ENCODE results near the gene NTSR1.

NTSR1 gene

DNA sequence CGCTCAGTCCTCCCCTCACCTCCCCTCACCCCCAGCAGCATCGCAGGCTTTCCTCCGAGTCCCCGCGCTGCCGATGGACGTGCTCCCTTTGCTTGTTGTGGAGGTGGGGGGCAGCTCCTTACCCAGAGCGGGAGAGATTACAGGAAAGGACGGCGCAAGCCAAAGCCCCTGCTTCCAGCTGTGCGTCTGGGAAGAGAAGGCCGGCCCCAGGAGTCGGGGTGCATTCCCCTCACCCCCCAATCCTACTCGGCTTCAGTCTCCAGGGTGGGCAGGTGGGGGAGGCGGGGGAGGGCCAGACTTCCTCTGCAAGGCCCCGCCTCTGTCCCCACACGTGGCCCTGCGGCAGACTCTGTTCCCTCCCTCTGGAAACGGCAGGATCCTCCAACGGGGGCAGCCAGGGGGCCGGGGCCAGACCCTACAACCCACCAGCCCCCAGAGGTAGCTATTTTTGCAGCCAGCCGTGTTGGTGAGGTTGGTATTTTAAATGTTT lies 43.6 kb downstream of the NTSR1 start:
- H3K27ac ChIP-seq: no peak overlapping the region
- no peak for DNase-seq (ENCODE audit: low read depth, low spot score)

DNA sequence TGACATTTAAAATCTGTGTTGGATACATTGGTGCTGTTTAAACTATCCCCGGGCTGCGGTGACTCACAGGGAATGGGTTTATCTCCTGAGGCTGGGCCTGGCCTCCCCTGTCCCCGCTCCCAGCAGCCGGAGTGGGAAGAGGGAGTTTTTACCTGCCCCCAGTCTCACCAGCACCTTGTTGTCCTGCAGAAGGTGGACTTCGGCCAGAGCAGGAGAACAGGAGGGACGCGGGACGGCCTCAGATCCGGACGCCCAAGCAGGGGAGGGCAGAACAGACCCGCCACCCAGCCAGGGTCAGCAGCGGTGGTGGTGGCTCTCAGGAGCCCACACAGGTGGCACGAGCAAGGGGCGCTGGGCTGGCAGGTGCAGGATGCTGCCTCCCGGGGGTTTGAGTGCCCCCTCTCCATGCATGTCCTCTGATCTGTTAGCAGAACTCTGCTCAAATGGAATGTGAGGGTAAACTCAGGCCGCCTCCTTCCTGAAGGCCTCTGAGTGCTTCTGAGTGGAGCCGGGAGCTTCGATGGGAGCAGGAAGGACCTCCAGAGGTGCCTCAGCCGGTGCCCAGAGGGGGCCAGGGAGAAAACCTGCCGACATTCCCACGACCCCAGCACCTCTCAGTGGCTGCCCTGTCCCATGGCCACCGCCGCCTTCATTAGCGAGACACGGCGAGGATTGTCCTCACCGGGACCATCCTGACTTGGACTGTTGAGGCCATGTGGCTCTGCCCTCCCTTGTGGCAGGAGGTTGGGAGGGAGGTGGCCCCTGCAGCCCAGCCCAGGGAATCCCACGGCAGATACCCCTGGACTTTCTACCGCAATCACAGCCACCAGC lies 44.2 kb downstream of the NTSR1 start:
- no peak for DNase-seq (ENCODE audit: low read depth, low spot score)
- no peak overlapping the region for H3K27ac ChIP-seq

DNA sequence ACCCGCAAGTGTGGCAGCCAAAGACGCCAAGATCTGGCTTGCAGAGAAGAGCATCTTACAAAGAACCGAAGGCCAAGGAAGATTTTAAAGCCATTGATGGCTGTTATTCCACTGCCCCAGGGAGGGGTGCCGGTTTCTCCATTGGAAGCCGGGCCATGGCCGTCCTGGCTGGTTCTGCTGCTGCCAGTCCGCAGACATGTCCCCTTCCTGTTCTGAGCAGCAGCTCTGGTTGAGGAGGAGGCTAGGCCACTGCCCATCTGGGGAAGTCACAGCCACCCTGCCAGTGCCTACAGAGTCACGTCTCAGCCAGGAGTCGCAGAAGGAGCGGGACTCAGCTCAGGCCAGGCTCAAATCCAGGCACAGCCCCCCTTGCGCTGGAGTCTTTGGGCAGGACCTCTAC lies 45.0 kb downstream of the NTSR1 start:
- no peak for DNase-seq (ENCODE audit: low read depth, low spot score)
- H3K27ac ChIP-seq: no peak overlapping the region

DNA sequence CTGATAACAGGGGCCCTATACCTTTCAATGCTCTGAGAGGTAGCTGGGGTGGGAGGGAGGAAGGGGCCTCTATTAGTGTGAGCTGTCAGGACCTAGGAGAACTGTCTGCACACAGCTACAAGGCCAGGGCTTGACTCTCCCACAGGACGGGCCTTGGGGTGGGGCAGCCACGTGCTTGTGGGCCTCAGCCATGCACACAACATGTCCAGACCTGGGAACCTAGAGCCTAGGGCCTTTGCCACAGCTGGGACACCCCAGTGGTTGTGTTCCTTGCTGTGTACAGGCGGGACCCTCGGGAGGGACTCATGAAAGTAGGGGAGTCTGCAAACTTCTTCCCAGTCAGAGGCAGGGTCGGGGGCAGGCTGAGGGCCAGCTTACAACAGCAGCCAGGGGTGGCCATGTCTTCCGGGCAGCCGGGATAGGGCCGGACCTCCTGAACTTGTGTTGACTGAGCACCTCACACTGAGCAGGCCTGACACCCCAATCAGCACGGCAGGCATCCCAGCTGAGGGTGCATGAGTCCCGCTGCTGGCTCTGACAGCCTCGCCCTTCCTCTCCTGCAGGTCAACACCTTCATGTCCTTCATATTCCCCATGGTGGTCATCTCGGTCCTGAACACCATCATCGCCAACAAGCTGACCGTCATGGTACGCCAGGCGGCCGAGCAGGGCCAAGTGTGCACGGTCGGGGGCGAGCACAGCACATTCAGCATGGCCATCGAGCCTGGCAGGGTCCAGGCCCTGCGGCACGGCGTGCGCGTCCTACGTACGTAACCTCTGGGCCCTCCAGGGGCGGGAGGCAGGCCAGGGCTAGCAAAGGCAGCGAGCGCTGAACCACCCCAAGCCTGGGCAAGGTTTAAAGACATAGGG lies 45.7 kb downstream of the NTSR1 start:
- no peak overlapping the region for H3K27ac ChIP-seq

DNA sequence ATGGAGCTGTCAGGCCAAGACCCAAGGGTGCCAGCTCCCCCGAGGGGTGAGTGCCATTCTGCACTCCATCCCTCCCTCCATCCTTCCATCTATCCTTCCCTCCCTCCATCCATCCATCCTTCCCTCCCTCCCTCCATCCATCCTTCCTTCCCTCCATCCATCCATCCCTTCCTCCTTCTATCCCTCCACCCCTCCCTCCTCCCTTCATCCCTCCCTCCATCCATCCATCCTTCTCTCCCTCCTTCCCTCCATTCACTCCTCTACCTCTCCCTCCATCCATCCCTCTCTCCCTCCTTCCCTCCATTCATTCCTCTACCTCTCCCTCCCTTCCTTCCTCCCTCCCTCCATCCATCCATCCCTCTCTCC lies 46.3 kb downstream of the NTSR1 start:
- DNase-seq (ENCODE audit: low read depth, low spot score): no peak
- H3K27ac ChIP-seq: no peak overlapping the region

More for the DNA sequence above, 45.7 kb downstream of the NTSR1 start:
- no peak for DNase-seq (ENCODE audit: low read depth, low spot score)

DNA sequence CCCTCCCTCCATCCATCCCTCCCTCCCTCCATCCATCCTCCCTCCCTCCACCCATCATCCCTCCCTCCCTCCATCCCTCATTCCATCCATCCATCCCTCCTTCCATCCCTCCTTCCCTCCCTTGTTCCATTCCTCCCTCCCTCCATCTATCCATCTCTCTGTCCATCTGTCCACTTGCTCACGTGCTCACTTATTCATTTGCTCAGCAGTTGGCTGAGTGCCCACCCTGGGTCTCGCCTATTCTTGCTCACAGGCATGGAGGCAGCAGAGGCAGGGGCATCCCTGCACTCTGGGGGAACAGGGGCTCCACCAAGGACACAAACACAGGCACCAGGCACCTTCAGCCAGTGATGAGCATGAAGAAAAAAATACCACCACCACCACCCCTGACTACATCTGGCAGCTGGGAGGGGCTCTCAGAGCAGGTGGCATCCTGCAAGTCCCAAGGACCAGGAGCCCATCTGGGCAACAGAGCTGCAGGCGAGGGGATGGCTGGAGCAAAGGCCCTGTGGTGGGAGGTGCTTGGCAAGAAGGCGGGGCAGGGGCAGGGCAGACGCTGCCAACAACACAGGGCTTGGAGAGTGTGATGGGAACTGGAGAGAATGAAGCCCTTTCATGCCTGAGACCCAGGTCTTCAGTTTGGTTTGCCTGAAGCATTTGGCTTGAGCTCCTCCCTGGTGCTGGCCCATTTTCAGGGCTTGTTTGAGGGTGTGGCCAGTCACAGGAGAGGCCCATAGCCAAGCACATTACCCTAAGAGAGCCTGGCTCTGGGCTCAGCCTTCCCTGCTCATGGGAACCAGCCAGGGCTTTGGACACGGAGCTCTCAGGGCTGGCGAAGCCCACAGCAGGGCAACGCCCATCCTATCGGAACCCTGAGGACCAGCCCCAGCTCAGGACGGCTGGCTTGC lies 47.4 kb downstream of the NTSR1 start:
- H3K27ac ChIP-seq: no peak overlapping the region
- no peak for DNase-seq (ENCODE audit: low read depth, low spot score)

DNA sequence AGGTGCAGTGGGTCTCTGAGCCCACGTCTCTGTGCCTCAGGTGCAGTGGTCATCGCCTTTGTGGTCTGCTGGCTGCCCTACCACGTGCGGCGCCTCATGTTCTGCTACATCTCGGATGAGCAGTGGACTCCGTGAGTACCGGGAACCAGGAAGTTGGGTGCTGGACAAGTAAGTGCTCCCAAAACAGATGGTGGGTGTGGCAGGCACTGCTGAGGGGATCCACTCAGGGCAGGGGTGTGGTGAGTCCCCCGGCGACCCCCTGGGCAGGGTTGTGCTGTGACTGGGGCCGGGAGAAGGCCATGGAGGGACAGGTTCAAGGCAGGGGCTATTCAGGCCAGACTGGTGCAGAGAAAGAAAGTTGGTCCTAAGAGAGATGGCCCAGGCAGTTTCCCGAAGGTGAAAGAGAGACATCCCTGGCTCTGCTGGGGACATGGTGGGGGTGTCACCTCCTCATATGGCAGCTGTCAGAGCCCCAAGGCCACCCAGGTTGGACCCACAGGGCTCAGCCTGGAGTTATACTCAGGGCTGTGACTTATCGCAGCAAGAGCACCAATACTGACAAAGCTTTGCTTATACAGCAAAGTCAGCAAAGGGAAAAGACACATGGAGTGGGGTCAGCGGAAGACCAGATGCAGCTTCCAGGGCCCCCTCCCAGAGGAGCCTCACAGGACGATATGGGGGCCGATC lies 49.7 kb downstream of the NTSR1 start:
- no peak for DNase-seq (ENCODE audit: low read depth, low spot score)
- no peak overlapping the region for H3K27ac ChIP-seq

DNA sequence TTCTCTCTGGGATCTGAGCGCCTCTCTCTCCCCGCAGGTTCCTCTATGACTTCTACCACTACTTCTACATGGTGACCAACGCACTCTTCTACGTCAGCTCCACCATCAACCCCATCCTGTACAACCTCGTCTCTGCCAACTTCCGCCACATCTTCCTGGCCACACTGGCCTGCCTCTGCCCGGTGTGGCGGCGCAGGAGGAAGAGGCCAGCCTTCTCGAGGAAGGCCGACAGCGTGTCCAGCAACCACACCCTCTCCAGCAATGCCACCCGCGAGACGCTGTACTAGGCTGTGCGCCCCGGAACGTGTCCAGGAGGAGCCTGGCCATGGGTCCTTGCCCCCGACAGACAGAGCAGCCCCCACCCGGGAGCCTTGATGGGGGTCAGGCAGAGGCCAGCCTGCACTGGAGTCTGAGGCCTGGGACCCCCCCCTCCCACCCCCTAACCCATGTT lies 51.4 kb downstream of the NTSR1 start:
- H3K27ac ChIP-seq: no peak overlapping the region
- DNase-seq (ENCODE audit: low read depth, low spot score): no peak

DNA sequence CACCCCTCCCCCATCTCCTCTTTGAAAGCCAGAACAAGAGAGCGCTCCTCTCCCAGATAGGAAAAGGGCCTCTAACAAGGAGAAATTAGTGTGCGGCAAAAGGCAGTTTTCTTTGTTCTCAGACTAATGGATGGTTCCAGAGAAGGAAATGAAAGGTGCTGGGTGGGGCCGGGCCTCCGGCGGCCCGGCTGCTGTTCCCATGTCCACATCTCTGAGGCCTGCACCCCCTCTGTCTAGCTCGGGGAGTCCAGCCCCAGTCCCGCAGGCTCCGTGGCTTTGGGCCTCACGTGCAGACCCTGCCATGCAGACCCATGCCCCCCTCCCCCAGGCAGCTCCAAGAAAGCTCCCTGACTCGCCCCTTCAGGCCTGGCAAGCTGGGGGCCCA lies 51.8 kb downstream of the NTSR1 start:
- no peak overlapping the region for H3K27ac ChIP-seq
- DNase-seq (ENCODE audit: low read depth, low spot score): no peak

DNA sequence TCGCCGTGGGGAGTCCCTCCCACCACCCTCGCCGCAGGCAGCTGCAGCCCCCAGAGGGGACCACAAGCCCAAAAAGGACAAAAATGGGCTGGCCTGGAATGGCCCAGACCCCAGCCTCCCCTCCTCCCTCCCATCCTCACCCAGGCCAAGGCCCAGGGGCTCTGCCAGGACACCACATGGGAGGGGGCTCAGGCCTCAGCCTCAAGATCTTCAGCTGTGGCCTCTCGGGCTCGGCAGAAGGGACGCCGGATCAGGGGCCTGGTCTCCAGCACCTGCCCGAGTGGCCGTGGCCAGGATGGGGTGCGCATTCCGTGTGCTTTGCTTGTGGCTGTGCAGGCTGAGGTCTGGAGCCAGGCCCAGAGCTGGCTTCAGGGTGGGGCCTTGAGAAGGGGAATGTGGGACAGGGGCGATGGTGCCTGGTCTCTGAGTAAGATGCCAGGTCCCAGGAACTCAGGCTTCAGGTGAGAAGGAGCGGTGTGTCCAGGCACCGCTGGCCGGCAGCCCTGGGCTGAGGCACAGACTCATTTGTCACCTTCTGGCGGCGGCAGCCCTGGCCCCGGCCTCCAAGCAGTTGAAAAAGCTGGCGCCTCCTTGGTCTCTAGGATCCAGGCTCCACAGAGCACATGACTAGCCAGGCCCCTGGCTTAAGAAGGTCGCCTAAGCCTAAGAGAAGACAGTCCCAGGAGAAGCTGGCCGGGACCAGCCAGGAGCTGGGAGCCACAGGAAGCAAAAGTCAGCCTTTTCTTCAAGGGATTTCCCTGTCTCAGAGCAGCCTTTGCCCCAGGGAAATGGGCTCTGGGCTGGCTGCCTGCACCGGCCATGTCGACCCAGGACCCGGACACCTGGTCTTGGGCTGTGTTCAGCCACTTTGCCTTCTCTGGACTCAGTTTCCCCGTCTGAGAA lies 52.5 kb downstream of the NTSR1 start:
- H3K27ac ChIP-seq: no peak overlapping the region
- DNase-seq (ENCODE audit: low read depth, low spot score): no peak

DNA sequence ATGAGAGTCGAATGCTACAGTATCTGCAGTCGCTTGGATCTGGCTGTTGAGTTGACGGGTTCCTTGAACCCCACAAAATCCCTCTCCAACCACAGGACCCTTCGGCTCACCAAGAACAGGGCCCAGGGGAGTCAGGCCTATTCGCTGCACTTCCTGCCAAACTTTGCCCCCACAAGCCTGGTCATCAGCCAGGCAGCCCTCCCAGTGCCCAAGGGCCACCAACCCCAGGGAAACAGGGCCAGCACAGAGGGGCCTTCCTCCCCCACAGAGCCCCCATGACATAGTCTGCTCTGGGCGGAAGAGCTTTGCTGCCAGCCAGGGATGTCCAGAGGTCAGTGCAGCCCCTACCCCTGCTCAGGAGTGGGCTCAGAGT lies 53.1 kb downstream of the NTSR1 start:
- no peak for DNase-seq (ENCODE audit: low read depth, low spot score)
- H3K27ac ChIP-seq: no peak overlapping the region

DNA sequence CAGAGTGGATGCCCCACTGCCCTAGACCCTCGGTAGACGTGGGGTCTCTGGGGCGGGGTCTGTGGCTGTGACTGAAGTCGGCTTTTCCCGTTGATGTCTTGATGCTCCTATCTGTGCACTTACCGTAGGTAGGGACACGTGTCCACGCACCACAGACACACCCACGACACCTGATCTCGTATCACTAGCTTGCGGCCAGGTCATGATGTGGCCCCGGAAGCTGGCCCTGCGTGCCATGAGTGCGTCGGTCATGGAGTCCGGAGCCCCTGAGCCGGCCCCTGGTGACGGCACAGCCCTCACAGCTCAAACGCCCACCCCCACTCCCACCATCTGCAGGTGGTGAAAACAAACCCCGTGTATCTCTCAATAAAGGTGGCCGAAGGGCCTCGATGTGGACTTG lies 53.7 kb downstream of the NTSR1 start:
- DNase-seq (ENCODE audit: low read depth, low spot score): no peak
- no peak overlapping the region for H3K27ac ChIP-seq

DNA sequence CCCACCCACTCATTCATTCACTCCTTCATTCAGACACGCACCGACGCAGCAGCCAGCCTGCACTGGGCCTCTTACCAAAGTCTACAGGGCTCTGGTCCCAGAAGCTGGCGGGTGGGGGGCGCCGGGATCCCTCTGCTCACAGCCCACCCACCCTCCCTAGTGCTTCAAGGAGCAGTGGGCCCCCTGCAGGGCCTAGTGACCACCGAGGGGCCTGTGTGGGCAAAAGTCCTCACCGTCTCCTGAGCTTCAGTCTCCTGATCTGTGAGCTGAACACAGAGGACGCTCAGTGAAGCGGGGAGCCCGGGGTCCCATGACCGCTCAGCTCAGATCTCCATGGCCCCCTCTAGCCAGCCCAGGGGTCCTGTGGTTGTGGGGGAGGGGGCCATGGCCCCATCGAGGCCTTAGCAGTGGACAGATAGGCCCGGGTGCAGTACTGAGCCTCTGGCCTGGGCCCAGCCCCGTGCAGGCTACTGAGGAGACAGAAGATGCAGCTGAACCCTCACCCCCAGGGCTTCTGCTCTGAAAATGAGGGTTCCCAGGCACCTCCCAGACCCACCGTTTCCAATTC lies 54.2 kb downstream of the NTSR1 start:
- DNase-seq (ENCODE audit: low read depth, low spot score): no peak
- no peak overlapping the region for H3K27ac ChIP-seq

DNA sequence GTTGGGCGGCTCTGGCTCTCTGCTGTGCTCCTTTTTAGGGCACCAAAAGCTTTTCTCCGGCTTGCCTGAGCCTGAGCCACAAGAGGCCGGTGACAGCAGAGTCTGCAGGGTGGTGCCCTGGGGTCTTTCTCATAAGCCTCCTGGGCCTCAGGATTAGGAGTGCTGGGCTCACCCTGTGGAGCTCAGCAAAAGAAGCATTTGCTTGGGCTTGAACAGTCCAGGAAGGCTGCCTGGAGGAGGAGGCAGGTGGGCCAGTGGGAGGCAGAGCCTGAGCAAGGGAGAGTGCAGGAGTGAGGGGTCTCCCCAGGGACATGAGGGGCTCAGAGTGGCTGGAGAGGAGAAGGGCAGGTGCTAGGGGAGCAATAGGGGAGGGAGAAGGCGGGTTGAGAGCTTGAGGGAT lies 54.8 kb downstream of the NTSR1 start:
- no peak for DNase-seq (ENCODE audit: low read depth, low spot score)
- H3K27ac ChIP-seq: no peak overlapping the region

DNA sequence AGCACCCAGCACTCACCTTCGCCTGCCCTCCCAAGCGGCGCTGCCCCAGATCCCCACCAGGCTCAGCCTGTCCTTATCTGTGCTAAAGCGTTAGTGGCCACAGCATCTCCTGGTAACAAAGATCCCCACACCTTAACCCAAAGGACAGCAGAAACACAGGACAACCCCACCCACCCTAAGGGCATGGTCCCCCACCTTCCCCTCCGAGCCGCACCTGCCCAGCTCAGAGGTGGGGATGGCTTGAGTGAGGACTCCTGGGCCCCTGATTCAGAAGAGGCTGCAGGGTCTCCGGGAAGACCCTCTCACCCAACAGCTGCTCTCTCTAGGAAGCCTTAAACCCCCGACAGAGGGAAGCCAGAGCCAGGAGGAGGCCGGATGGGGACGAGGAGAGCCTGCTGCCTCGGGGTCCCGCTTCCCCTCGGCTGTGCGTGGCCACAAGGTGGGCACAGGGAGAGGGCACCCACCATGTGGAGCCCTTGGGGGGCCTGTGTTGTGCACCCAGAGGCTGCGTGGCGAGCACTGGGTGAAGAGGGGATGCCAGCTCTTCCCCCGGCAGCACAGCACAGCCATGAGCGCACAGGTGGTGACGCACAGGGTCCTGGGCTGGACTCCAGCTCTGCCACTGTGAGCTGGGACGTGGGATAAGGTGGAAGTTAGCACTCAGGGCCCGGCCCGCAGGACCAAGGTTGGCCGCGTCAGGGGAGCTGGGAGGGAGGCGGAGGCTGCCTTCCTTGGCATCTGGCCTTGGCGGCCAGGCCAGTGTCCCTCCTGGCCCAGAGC lies 55.7 kb downstream of the NTSR1 start:
- no peak for DNase-seq (ENCODE audit: low read depth, low spot score)
- H3K27ac ChIP-seq: no peak overlapping the region

DNA sequence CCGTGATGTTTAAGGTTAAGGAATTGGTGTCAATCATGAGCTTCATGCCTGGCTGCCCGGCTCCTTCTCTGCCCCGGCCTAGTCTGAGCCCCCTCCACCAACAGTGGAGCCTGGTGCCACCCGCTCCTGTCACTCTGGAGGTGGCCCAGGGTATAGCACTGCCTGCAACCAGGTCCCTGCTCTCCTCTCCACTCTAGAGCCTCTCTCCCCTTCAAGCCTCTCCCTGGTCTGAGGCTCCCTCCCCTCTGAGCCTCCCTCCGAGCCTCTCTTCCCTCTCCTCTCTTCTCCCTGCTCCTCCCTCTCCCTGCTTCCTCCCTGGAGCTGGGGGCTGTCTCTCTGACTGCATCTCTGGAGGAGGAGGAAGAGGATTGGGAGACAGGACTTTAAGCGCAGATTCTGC lies 56.4 kb downstream of the NTSR1 start:
- DNase-seq (ENCODE audit: low read depth, low spot score): no peak
- H3K27ac ChIP-seq: no peak overlapping the region

DNA sequence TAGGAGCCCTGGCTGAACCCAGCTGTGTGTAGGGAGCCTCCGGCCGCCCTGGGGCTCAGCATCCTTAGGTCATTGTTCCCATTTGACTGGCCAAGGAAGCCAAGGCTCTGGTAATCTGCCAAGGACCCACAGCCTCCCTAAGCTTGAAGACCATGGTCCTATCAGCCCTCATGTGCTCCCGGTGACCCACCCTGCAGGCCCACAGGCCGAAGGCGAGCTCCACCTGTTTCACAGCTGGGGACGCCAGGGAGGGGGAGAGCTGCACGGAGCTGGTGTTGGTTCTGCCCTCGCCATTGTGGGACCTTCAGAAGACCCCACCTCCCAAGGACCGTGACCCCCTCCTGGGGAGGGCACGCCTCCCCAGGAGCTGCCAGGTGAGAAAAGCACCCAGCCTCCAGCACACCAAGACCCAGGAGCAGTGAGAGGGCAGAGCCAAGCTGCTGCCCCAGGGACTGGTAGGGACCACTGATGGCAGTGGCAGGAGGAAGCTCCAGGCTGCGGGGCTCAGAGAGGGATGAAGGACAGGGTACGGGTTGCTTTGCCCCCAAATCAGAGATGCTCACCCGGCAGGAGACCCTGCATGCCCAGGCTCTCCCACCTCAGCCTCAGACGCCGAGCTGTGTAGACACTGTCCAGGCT lies 56.9 kb downstream of the NTSR1 start:
- no peak for DNase-seq (ENCODE audit: low read depth, low spot score)
- H3K27ac ChIP-seq: no peak overlapping the region

All from epithelial cell of prostate (primary cell).